Kidney tubule cell (primary cell): ENCODE measurements around the gene ATP11A.

ENCODE experiments used
- DNase-seq: peaks from one replicate; pipeline ENCODE4 v3.0.0-alpha.2; 2018; ENCODE audit warnings: low spot score

ATP11A gene

GRCh38 chr13:112670864-112671263, 19.0 kb upstream of the ATP11A start:
- DNase-seq = peak; percentile 31

- DNase-seq = no peak
Measured at GRCh38 chr13:112671359-112671758, 18.5 kb upstream of the ATP11A start.

DNA sequence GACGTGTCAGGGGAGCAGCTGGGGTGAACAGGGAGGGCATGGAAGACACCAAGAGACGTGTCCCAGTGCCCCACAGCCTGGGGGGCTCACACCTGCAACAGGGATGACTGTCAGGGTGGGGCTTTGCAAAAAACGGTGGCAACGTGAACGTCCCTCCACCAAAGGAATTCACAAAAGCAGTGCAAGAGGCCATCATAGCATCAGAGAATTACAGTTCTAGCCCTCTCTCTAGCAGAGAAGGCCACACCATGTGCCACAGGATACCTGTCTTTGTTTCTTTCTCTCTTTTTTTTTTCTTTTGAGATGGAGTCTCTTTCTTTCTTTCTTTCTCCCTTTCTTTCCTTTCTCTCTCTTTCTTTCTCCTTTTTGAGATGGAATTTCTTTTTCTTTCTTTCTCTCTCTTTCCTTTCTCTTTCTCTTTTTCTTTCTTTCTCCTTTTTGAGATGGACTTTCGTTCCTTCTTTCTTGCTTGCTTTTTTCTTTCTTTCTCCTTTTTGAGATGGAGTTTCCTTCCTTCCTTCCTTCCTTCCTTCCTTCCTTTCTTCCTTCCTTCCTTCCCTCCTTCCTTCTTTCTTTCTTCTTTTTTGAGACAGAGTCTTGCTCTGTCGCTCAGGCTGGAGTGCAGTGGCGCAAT, 17.1 kb upstream of the ATP11A start:
- DNase-seq = no peak

DNA sequence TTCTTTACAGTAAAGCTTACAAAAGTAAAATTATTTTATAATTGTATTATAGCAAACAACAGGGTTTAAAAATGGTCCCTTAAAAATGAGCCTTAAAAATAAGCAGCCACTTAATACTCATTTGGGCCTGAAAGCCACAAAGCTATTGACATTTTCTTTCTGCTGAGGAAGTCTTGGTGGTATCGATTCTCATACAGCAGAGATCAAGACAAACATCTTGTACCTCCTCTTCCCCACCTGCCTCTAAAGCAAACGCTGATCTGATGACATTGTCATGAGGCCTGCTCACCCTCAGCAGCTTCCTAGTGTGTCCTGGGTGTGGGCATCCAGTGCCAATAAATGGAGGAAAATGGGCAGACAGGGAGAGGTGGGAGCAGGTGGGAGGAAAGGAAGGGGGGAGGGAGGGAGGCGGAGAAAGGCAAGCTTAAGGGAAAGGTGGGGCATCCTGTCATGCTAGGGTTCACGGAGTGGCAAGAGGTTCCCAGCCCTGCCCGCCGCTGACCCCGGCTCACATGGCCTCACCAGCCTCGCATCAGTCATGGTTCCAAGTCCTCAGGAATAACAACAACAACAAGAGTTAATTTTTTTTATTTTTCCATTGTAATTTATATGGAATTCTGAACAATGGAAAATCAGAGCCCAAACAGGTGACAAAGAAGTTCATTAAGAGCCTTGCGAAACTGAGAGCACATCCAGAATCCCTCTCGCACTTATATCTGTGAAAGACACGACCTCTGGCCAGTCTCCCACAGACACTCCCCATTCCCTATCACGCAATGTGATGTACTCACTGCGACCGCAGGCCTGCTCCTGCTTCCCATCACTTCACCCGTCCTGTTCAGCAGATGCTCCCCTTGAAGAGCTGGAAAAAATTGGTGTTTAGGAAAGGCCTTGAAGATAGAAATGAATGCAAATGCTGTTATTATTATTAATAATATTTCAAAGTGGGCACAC, 15.1 kb upstream of the ATP11A start:
- DNase-seq = no peak

GRCh38 chr13:112675366-112675756, 14.5 kb upstream of the ATP11A start:
- no peak for DNase-seq

DNA sequence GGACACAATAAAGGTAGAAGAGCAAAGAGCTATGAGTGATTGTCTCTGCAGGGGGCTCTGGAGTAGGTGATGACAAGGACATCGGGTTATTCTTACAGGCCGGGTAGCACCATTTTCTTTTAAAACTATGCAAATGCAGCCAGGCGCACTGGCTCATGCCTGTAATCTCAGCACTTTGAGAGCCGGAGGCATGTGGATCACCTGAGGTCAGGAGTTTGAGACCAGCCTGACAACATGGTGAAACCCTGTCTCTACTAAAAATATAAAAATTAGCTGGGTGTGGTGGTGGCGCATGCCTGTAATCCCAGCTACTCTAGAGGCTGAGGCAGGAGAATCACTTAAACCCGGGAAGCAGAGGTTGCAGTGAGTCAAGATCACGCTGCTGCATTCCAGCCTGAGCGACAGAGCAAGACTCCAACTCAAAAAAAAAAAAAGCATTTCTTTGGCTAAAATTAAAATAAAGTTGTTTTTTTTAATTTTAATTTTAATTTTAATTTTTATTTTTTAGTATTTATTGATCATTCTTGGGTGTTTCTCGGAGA, 12.3 kb upstream of the ATP11A start:
- DNase-seq = peak; percentile 35

GRCh38 chr13:112679381-112679780, 10.5 kb upstream of the ATP11A start:
- DNase-seq = no peak

DNA sequence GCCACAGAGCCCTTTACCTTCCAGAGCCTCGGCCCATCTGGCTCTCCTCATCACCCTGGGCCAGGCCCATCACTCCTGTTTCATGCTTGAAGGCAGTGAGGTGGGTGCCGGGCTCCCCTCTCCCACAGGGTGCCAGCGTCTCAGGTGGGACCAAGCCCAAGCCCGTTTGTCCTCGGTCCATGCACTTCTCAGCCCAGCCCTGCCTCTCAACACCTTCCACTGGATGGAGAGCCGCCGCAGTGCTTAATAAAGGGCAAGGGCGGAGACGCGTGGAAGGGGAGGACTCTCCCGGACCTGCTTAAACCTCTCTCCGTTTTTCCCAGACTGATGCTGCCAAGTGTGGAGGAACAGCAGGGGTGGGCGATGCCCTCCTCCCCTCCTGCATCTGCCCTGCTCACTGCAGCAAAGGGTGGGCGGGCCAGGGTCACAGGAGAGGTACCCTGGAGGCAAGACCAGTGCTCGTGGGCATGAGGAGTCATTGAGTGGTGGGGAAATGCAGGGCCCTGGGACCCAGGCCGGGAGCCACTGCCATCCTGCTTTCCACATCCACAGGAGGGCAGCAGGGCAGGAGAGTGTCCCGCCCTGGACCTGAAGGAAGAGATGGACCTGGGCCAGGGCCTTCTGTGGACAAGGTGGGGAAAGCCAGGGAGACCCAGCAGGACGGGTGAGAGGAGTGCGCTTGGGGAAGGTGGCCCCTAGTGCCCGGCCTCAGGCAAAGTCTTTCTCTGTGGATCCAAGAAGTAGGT, 9.7 kb upstream of the ATP11A start:
- no peak for DNase-seq

GRCh38 chr13:112680741-112681360, 9.0 kb upstream of the ATP11A start:
- DNase-seq = no peak

DNA sequence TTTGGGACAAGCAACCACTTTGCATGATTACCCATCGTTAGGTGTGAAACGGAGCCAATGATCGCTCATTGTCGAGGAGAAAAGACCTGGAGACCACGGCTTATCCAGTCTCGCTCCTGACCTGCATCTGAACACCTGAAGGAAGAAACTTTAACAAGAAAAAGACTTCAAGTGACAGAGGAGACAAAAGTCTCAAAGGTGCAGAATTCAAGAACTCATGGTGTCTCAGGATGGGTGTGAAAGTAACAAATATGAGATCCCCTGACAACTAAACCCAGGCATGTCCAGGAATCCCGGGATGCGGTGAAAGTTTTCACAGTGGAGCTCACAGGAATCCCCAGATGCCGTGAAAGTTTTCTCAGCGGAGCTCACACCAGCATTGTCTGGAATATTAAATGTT, 6.3 kb upstream of the ATP11A start:
- no peak for DNase-seq

- no peak for DNase-seq
Measured at GRCh38 chr13:112684071-112684845, 5.6 kb upstream of the ATP11A start.

- DNase-seq = peak; percentile 91
Measured at GRCh38 chr13:112685189-112685805, 4.5 kb upstream of the ATP11A start.

DNA sequence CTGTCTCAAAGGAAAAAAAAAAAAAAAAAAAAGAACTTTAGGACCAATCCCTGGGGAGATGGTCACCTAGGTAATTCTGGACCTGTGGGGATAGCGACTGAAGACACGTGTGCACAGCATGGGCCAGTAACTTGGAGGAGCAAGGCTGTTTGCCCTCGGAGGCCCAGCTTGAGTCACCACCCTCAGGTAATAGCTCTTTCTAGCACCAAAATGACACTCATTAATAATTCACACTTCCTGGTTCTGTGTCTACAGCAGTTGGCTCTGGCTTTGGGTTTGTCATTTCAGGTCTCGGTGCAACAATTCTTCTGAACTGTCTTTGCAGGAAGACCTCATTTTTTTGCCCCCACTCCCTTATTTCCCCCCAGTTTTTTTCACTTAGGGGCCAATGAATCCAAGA, 3.9 kb upstream of the ATP11A start:
- peak; percentile 96 for DNase-seq

- DNase-seq = no peak
Measured at GRCh38 chr13:112686364-112686763, 3.5 kb upstream of the ATP11A start.

- DNase-seq = no peak
Measured at GRCh38 chr13:112686987-112687386, 2.9 kb upstream of the ATP11A start.

GRCh38 chr13:112687836-112688559, 1.8 kb upstream of the ATP11A start:
- no peak for DNase-seq

- peak; percentile 33 for DNase-seq
Measured at GRCh38 chr13:112688560-112689302, 1.1 kb upstream of the ATP11A start.

DNA sequence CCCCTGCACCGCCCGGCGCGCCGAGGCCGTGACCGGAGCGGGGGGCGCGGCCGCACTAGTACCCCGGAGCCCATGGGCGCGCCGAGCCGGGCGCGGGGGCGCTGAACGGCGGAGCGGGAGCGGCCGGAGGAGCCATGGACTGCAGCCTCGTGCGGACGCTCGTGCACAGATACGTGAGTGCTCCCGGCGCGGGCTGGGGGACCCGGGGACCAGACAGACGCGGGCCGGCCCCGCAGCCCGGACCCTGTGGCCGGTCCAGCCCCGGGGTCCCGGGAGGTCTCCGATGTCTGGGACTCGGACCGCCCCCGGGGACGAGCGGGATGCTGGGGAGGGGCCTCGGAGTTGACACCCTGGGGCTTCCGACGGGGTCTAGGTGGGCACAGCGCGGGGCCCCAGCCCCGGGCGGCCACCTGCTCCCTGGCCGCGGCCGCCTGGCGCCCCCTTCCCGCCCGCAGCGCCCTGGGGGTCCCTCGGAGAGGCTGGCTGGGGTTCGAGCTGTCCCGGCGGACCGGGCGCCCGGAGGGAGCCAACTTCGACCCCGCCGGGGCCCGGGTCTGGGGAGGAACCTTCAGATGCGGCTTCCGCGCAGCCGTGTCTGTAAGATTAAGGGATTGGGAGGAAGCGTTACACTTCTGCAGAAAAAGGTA, 568 bp downstream of the ATP11A start:
- DNase-seq = no peak

DNA sequence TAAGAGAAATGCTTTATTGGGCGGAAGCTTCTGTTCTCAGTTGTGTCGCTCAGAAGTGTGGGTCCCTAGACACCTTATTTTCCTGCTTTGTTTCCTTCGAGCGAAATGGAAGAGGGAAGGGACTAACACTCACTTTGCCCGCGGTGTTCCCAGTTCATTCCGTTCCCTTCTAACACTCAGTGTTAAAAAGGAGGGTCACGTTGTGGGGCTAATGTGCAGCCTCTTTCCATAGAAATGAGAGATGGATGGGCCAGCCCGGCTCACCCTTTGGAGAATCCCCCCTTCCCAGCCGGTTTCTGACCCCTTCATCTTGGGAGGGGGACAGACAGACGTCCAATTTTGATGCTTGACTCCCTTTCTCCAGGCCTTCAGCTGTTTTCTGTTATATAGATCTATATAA, 2.3 kb downstream of the ATP11A start:
- no peak for DNase-seq
